HepG2 (cell line): ENCODE measurements around the gene METTL23. TPM values are rescaled to one million over a fixed set of nuclear protein-coding genes. Genes with fewer than 3 reads are reported as not detected.

Experiments
- ATAC-seq: fragments of 200-7000 bp; cut with Tn5 transposase; 3 replicates; pipeline ENCODE4 v1.9.1; 2020; ENCODE audit warnings: mild to moderate bottlenecking, moderate library complexity
- BruUV-seq: library from RNA; stranded (reverse); fragments of 400-500 nt; replicated peaks from 2 replicates; lab custom pipeline; 2021; lab: Mats Ljungman, UMichigan
- CTCF ChIA-PET: fragments of 300-600 bp; formaldehyde crosslinking; extraction: SDS; loops from one replicate; lab custom pipeline; 2021; ENCODE audit warnings: low total read pairs, inconsistent platforms, low intra/inter-chr PET ratio; lab: Yijun Ruan, JAX
- POLR2A ChIA-PET: fragments of 350-600 bp; sonication (Branson Sonifier 250); formaldehyde crosslinking; loops from one replicate; lab custom pipeline; 2020; ENCODE audit warnings: antibody characterized with exemption, inconsistent platforms; lab: Yijun Ruan, JAX
- DNase-seq: peaks from one replicate; pipeline ENCODE4 v3.0.0-alpha.2; 2015; ENCODE audit warnings: low spot score
- FAIRE-seq: peaks from 3 replicates; lab custom pipeline; 2011; peaks lifted over from hg19 to GRCh38; lab: Jason Lieb, UNC
- H2AFZ ChIP-seq: one replicate; pipeline ENCODE4 v1.6.1; 2011; ENCODE audit warnings: low read length, inconsistent platforms
- H3K27ac ChIP-seq: fragments of 300-600 bp; 3 replicates; pipeline ENCODE4 v1.8.0; 2011; ENCODE audit warnings: mixed run types, mild to moderate bottlenecking, mixed read lengths, low read length, inconsistent platforms; ENCODE audit not compliant: insufficient read depth; ENCODE audit errors: extremely low read length
- H3K27me3 ChIP-seq, 2 experiments: fragments of 200-600 bp in 1 of 2; 2 replicates in 1 of 2; 3 replicates in 1 of 2; pipeline versions ENCODE4 v1.6.0 to v1.8.0; 2011; ENCODE audit warnings: low read length in 2 of 2, mild to moderate bottlenecking in 2 of 2, moderate library complexity in 2 of 2, inconsistent platforms in 1 of 2; ENCODE audit not compliant: insufficient read depth in 2 of 2, control insufficient read depth in 1 of 2
- H3K36me3 ChIP-seq, 2 experiments: fragments of 200-600 bp in 1 of 2; replicated peaks in 1 of 2; 2 replicates in 1 of 2; 3 replicates in 1 of 2; pipeline versions ENCODE4 v1.5.1 to v1.8.0; 2011; ENCODE audit warnings: low read length in 2 of 2, inconsistent platforms in 1 of 2; ENCODE audit not compliant: insufficient read depth in 2 of 2, control insufficient read depth in 1 of 2
- H3K4me1 ChIP-seq: 2 replicates; pipeline ENCODE4 v1.5.1; 2012; ENCODE audit warnings: low read length, inconsistent platforms; ENCODE audit not compliant: insufficient read depth
- H3K4me2 ChIP-seq: 2 replicates; pipeline ENCODE4 v1.6.0; 2011; ENCODE audit warnings: low read depth, low read length, inconsistent platforms
- H3K4me3 ChIP-seq, 3 experiments: fragments of 200-600 bp in 1 of 3; sonication (generic), shearing (Covaris generic) in 1 of 3; replicated peaks in 1 of 3; 2 replicates each; pipeline ENCODE4 v1.5.1; 2011 to 2016; ENCODE audit warnings: low read length in 3 of 3, inconsistent platforms in 2 of 3, low read depth in 2 of 3, mild to moderate bottlenecking in 2 of 3, control low read depth in 1 of 3, mixed read lengths in 1 of 3; ENCODE audit not compliant: insufficient read depth in 1 of 3
- H3K79me2 ChIP-seq: one replicate; pipeline ENCODE4 v1.6.1; 2011; ENCODE audit warnings: low read length, inconsistent platforms; ENCODE audit not compliant: insufficient read depth
- H3K9ac ChIP-seq: 2 replicates; pipeline ENCODE4 v1.6.0; 2011; ENCODE audit warnings: mild to moderate bottlenecking, low read depth, low read length, inconsistent platforms; ENCODE audit not compliant: insufficient read depth
- H3K9me3 ChIP-seq: 2 replicates; pipeline ENCODE4 v1.5.1; 2012; ENCODE audit warnings: mild to moderate bottlenecking, low read length
- H4K20me1 ChIP-seq: 2 replicates; pipeline ENCODE4 v1.6.0; 2011; ENCODE audit warnings: inconsistent platforms, mild to moderate bottlenecking, low read length, moderate library complexity; ENCODE audit not compliant: insufficient read depth
- ADNP ChIP-seq: sonication (generic); formaldehyde crosslinking; IDR thresholded peaks from 2 replicates; pipeline ENCODE4 v1.4.0; 2020; ENCODE audit warnings: missing genetic modification reagents
- CREB1 ChIP-seq, 2 experiments: fragments of 450-650 bp in 1 of 2; IDR thresholded peaks; 2 replicates each; pipeline ENCODE4 v1.6.1; 2016 to 2017; ENCODE audit warnings: control low read depth in 1 of 2, mild to moderate bottlenecking in 1 of 2, missing compliant biosample characterization in 1 of 2, missing genetic modification characterization in 1 of 2
- ELF4 ChIP-seq: sonication (generic); formaldehyde crosslinking; IDR thresholded peaks from 2 replicates; pipeline ENCODE4 v1.5.0; 2020; ENCODE audit warnings: missing genetic modification reagents, mild to moderate bottlenecking, moderate library complexity, borderline replicate concordance
- FOXP1 ChIP-seq, 2 experiments: fragments of 450-650 bp in 1 of 2; IDR thresholded peaks; 2 replicates each; pipeline ENCODE4 v1.6.1; 2017 to 2018; ENCODE audit warnings: antibody characterized with exemption in 1 of 2
- GFI1 ChIP-seq: sonication (generic); formaldehyde crosslinking; IDR thresholded peaks from 2 replicates; pipeline ENCODE4 v1.5.0; 2020; ENCODE audit warnings: missing genetic modification reagents, mild to moderate bottlenecking, borderline replicate concordance
- HMGA1 ChIP-seq: sonication (generic); formaldehyde crosslinking; conservative IDR thresholded peaks from 2 replicates; pipeline ENCODE4 v1.4.0; 2020; ENCODE audit warnings: missing genetic modification reagents
- KMT2A ChIP-seq: sonication (generic); formaldehyde crosslinking; IDR thresholded peaks from 2 replicates; pipeline ENCODE4 v1.4.0; 2020; ENCODE audit warnings: missing genetic modification reagents
- MIXL1 ChIP-seq: IDR thresholded peaks from 2 replicates; pipeline ENCODE4 v1.6.1; 2016
- NFIC ChIP-seq: IDR thresholded peaks from 2 replicates; pipeline ENCODE4 v1.6.1; 2012; ENCODE audit warnings: mild to moderate bottlenecking, low read length, inconsistent platforms
- PCBP2 ChIP-seq: fragments of 200-400 bp; formaldehyde crosslinking; optimal IDR thresholded peaks from 2 replicates; pipeline ENCODE3; 2018; ENCODE audit warnings: low read length, low read depth; ENCODE audit not compliant: poor library complexity, severe bottlenecking
- POLR2AphosphoS5 ChIP-seq: IDR thresholded peaks from 2 replicates; pipeline ENCODE4 v1.6.1; 2012; ENCODE audit warnings: low read depth, low read length
- SYNCRIP ChIP-seq: fragments of 200-400 bp; formaldehyde crosslinking; IDR thresholded peaks from 2 replicates; pipeline ENCODE4 v1.6.1; 2018; ENCODE audit warnings: mild to moderate bottlenecking, low read depth, low read length; ENCODE audit not compliant: insufficient read depth
- THAP8 ChIP-seq: sonication (generic); formaldehyde crosslinking; IDR thresholded peaks from 2 replicates; pipeline ENCODE4 v1.5.1; 2020; ENCODE audit warnings: missing genetic modification reagents, mild to moderate bottlenecking, borderline replicate concordance
- TSC22D2 ChIP-seq: sonication (generic); formaldehyde crosslinking; IDR thresholded peaks from 2 replicates; pipeline ENCODE4 v1.5.1; 2020; ENCODE audit warnings: missing genetic modification reagents, mild to moderate bottlenecking, borderline replicate concordance
- ZFP62 ChIP-seq: sonication (generic); formaldehyde crosslinking; IDR thresholded peaks from 2 replicates; pipeline ENCODE4 v1.4.0; 2020; ENCODE audit warnings: missing genetic modification reagents
- ZHX2 ChIP-seq, 2 experiments: sonication (generic) in 1 of 2; formaldehyde crosslinking in 1 of 2; IDR thresholded peaks; 2 replicates each; pipeline versions ENCODE4 v1.6.1 to v1.9.0; 2014 to 2022; ENCODE audit warnings: antibody characterized with exemption in 1 of 2, borderline replicate concordance in 1 of 2, inconsistent platforms in 1 of 2, low read depth in 1 of 2, missing genetic modification reagents in 1 of 2
- WGBS: methylation state at CpG from one replicate; pipeline ENCODE4 v1.1.6; 2017; ENCODE audit warnings: low lambda C conversion rate; 5-methylcytosine and 5-hydroxymethylcytosine counted together
- in situ Hi-C: cut with HindIII; loops from 2 replicates; pipeline ENCODE4 v1.10.0; 2017; ENCODE audit warnings: low pct_unique_long_range_greater_than_20kb; ENCODE audit not compliant: extremely low pct_ligation_motif_present
- intact Hi-C: fragments of 100-400 bp; cut with micrococcal nuclease; formaldehyde crosslinking; loops from one replicate; pipeline ENCODE4 v1.10.0; 2022; ENCODE audit not compliant: unreplicated experiment
- polyA plus RNA-seq, 8 experiments: library from polyadenylated mRNA; depleted of rRNA in 3 of 8; stranded (reverse) in 7 of 8; unstranded in 1 of 8; fragments of >200 nt; fragmentation: Illumina TruSeq in 4 of 8; extraction: Trizol in 4 of 8; gene quantifications; 2 replicates each; pipeline versions ENCODE4 v1.2.1 to v1.2.3, GENCODE V29; 2011 to 2016; ENCODE audit warnings: low read depth in 4 of 8, missing spikeins in 1 of 8, mixed read lengths in 1 of 8; ENCODE audit not compliant: insufficient read depth in 1 of 8
- total RNA-seq, 5 experiments: library from RNA; depleted of rRNA; stranded (reverse); fragments of >200 nt; fragmentation: Illumina TruSeq; extraction: Trizol; gene quantifications; 2 replicates each; pipeline ENCODE4 v1.2.3, GENCODE V29; 2016; ENCODE audit warnings: low read depth in 1 of 5

Gene METTL23
- total and polyA plus RNA-seq, 2 of the 13 experiments (the other 11 are each of a cell fraction or from before 2014, with no cell fraction given), result 39.9 to 104 TPM

- TF ChIP-seq ELF4 (CRISPR knock-in tag) (no peak), TSC22D2 (CRISPR knock-in tag) (no peak), GFI1 (CRISPR knock-in tag) (no peak), THAP8 (CRISPR knock-in tag) (no peak), HMGA1 (CRISPR knock-in tag) (no peak), CREB1 (IDR thresholded peaks at IDR 0.05) (no peak), CREB1 (CRISPR knock-in tag; IDR thresholded peaks at IDR 0.05) (no peak), SYNCRIP (no peak), ADNP (CRISPR knock-in tag) (no peak)
Observed at GRCh38 chr17:76732734-76733617, 6.3 kb downstream of the METTL23 start (continued).

GRCh38 chr17:76733618-76733957 lies 6.9 kb downstream of the METTL23 start:
- Histone ChIP-seq H3K79me2 (peaks cover 61% of the 10 kb centered on the region), H3K27ac (peak overlapping the region; percentile 96), H2AFZ (no peak overlapping the region), H3K4me2 (peak overlapping the region; percentile 88), H3K9ac (no peak overlapping the region), H3K9me3 (no peaks in the 10 kb centered on the region), H3K36me3 (peaks cover 12 to 35% of the 10 kb centered on the region in 2 experiments), H4K20me1 (peaks cover 35% of the 10 kb centered on the region), H3K4me1 (peaks cover 47% of the 10 kb centered on the region), H3K4me3 (peak overlapping the region in 2 of 3 experiments; percentile 93 to 100; a peak in 2 of 6 replicates), H3K27me3 (peaks cover 0 to 3% of the 10 kb centered on the region in 2 experiments; a peak in 1 of 5 replicates)
- WGBS, result 96% methylated on average over 1 of the region's 1 CpG
- no peak for DNase-seq
- in situ Hi-C loops, result no loop called here
- POLR2A ChIA-PET, result interaction anchor here (1.8 kb wide), 1 partner anchor 15 kb away, joined by 8 read pairs; no protein-coding TSS in a partner anchor
- intact Hi-C loops, result no loop called here
- no TSS peak for BruUV-seq
- ATAC-seq, result no peak
- CTCF ChIA-PET, result no interaction called here
- no peak for FAIRE-seq
- TF ChIP-seq ZHX2 (IDR thresholded peaks at IDR 0.05; ENCODE audit: low read depth), result no peak
- TF ChIP-seq ZHX2 (CRISPR knock-in tag; IDR thresholded peaks at IDR 0.05; ENCODE audit: borderline replicate concordance), result no peak
- TF ChIP-seq NFIC, result 0 out of 2 replicates have a peak, but pooled peaks have one; percentile 38
- no peak for TF ChIP-seq PCBP2
- TF ChIP-seq POLR2AphosphoS5, result peak; percentile 45; the same call in 1 of the 2 replicates
- TF ChIP-seq KMT2A, result no peak
- no peak for TF ChIP-seq MIXL1 (CRISPR knock-in tag)
- no peak for TF ChIP-seq FOXP1 (IDR thresholded peaks at IDR 0.05)
- no peak for TF ChIP-seq FOXP1 (CRISPR knock-in tag; IDR thresholded peaks at IDR 0.05)
- no peak for TF ChIP-seq ZFP62 (CRISPR knock-in tag)
